GM08714 (cell line): ENCODE measurements around the gene GPR161.
A peak's percentile ranks its signal among the peaks of the same experiment; 100 is the strongest.
"Not testable (repeated sequence)": the region's sequence is repeated elsewhere in the genome, so short reads cannot be mapped to it uniquely, and the experiment has no call there.

Source experiments
- H3K4me3 ChIP-seq: fragments of 200-500 bp; sonication (Bioruptor generic); 2 replicates; pipeline ENCODE4 v1.5.1; 2014; ENCODE audit warnings: mild to moderate bottlenecking, low read length, inconsistent platforms
- ZNF274 ChIP-seq: IDR thresholded peaks from 2 replicates; pipeline ENCODE4 v1.6.1; 2012; ENCODE audit warnings: mild to moderate bottlenecking, low read depth, low read length

The GPR161 gene

GRCh38 chr1:168136709-168137514 lies at the start of gene GPR161:
GPR161 (minus strand) TSS chr1:168136930; CDS start chr1:168104850, 32,080 bp downstream.
- H3K4me3 ChIP-seq: peak within 1 kb of the TSS; percentile 60
- TF ChIP-seq ZNF274: no peak

GRCh38 chr1:168181063-168181720 lies 44.5 kb upstream of the GPR161 start:
- H3K4me3 ChIP-seq: not testable (repeated sequence)

- peak overlapping the region; percentile 94 for H3K4me3 ChIP-seq
- TF ChIP-seq ZNF274: no peak
Measured at GRCh38 chr1:168180148-168180524, 43.4 kb upstream of the GPR161 start.

- peak overlapping the region; percentile 94 for H3K4me3 ChIP-seq
- no peak for TF ChIP-seq ZNF274
Measured at GRCh38 chr1:168179438-168180147, 42.9 kb upstream of the GPR161 start.

- H3K4me3 ChIP-seq: peak within 1 kb of the TSS; percentile 94
- TF ChIP-seq ZNF274: no peak
Measured at GRCh38 chr1:168178638-168179437, 42.1 kb upstream of the GPR161 start, which contains the start of gene TIPRL. TIPRL (plus strand) TSS chr1:168178962; CDS start chr1:168179078, 116 bp downstream.

GRCh38 chr1:168178227-168178637 lies 41.5 kb upstream of the GPR161 start:
- no peak for TF ChIP-seq ZNF274
- peak overlapping the region; percentile 94; the same call in 1 of the 2 replicates for H3K4me3 ChIP-seq

- no peak for TF ChIP-seq ZNF274
- no peak overlapping the region for H3K4me3 ChIP-seq
Measured at GRCh38 chr1:168172250-168172915, 35.7 kb upstream of the GPR161 start.

GRCh38 chr1:168170564-168171508 lies 34.1 kb upstream of the GPR161 start:
- no peak overlapping the region for H3K4me3 ChIP-seq
- TF ChIP-seq ZNF274: no peak

- no peak for TF ChIP-seq ZNF274
- no peak overlapping the region for H3K4me3 ChIP-seq
Measured at GRCh38 chr1:168167806-168168205, 31.1 kb upstream of the GPR161 start.

- no peak overlapping the region for H3K4me3 ChIP-seq
- no peak for TF ChIP-seq ZNF274
Measured at GRCh38 chr1:168164771-168165170, 28.0 kb upstream of the GPR161 start.

GRCh38 chr1:168163670-168164069 lies 26.9 kb upstream of the GPR161 start:
- H3K4me3 ChIP-seq: no peak overlapping the region
- TF ChIP-seq ZNF274: no peak

GRCh38 chr1:168161459-168161858 lies 24.7 kb upstream of the GPR161 start:
- no peak overlapping the region for H3K4me3 ChIP-seq
- TF ChIP-seq ZNF274: no peak
